HCT116 (cell line): ENCODE measurements around the gene TGFBR3. TPM values are rescaled to one million over a fixed set of nuclear protein-coding genes. Genes with fewer than 3 reads are reported as not detected.

Experiments
- ATAC-seq: fragments of 200-7000 bp; cut with Tn5 transposase; 2 replicates; pipeline ENCODE4 v1.9.1; 2020; ENCODE audit warnings: mild to moderate bottlenecking, moderate library complexity
- BruUV-seq: library from RNA; stranded (reverse); fragments of 400-500 nt; replicated peaks from 2 replicates; lab custom pipeline; 2021; lab: Mats Ljungman, UMichigan
- CTCF ChIA-PET: fragments of 300-600 bp; sonication (Branson Sonifier 250); formaldehyde crosslinking; loops from one replicate; lab custom pipeline; 2021; ENCODE audit warnings: antibody characterized with exemption; lab: Charles Lee
- POLR2A ChIA-PET: fragments of 300-600, 350-600 bp; sonication (Branson Sonifier 250); formaldehyde crosslinking; loops from one replicate; lab custom pipeline; 2021; ENCODE audit warnings: antibody characterized with exemption; lab: Charles Lee
- RAD21 ChIA-PET, 2 experiments: fragments of 300-600 bp; sonication (Branson Sonifier 250); formaldehyde crosslinking; loops; one replicate each; lab custom pipeline; 2023; ENCODE audit warnings: low total read pairs in 2 of 2; ENCODE audit not compliant: uncharacterized antibody in 2 of 2, unreplicated experiment in 2 of 2, low non-redundant PET in 1 of 2; lab: Charles Lee
- DNase-seq: peaks from one replicate; pipeline ENCODE4 v3.0.0-alpha.2; 2010; ENCODE audit warnings: low read depth, low spot score
- H2AFZ ChIP-seq: fragments of 200-600 bp; shearing (Covaris generic), sonication (generic); 2 replicates; pipeline ENCODE4 v1.6.1; 2017; ENCODE audit warnings: low read depth, mixed run types, mixed read lengths, antibody characterized with exemption, low read length; ENCODE audit not compliant: poor library complexity, severe bottlenecking
- H3K27ac ChIP-seq: 2 replicates; pipeline ENCODE4 v1.5.1; 2012; ENCODE audit warnings: low read depth, low read length
- H3K27me3 ChIP-seq: fragments of 200-600 bp; sonication (generic); 2 replicates; pipeline ENCODE4 v1.6.1; 2016; ENCODE audit warnings: mixed run types, low read length, mixed read lengths; ENCODE audit not compliant: insufficient read depth
- H3K36me3 ChIP-seq, 2 experiments: fragments of 200-500 bp in 1 of 2; fragments of 200-600 bp in 1 of 2; sonication (Bioruptor generic) in 1 of 2; sonication (generic) in 1 of 2; 2 replicates each; pipeline versions ENCODE4 v1.5.1 to v1.6.1; 2014 to 2016; ENCODE audit warnings: low read length in 2 of 2, inconsistent platforms in 1 of 2, mixed read lengths in 1 of 2, mixed run types in 1 of 2; ENCODE audit not compliant: insufficient read depth in 2 of 2, control insufficient read depth in 1 of 2
- H3K4me1 ChIP-seq, 2 experiments: fragments of 200-600 bp in 1 of 2; sonication (generic) in 1 of 2; 2 replicates each; pipeline versions ENCODE4 v1.5.1 to v1.6.1; 2012 to 2017; ENCODE audit warnings: low read length in 2 of 2, inconsistent platforms in 1 of 2, mild to moderate bottlenecking in 1 of 2, mixed read lengths in 1 of 2, mixed run types in 1 of 2, moderate library complexity in 1 of 2; ENCODE audit not compliant: insufficient read depth in 2 of 2, control insufficient read depth in 1 of 2
- H3K4me2 ChIP-seq: fragments of 200-600 bp; sonication (generic); 2 replicates; pipeline ENCODE4 v1.6.1; 2017; ENCODE audit warnings: mixed run types, low read length, mixed read lengths
- H3K4me3 ChIP-seq, 2 experiments: fragments of 200-600 bp in 1 of 2; sonication (generic) in 1 of 2; replicated peaks in 1 of 2; 2 replicates each; pipeline ENCODE4 v1.5.1; 2011 to 2016; ENCODE audit warnings: low read length in 2 of 2, control low read depth in 1 of 2, low read depth in 1 of 2, mild to moderate bottlenecking in 1 of 2, mixed read lengths in 1 of 2, mixed run types in 1 of 2
- H3K79me2 ChIP-seq: fragments of 200-600 bp; sonication (generic); 2 replicates; pipeline ENCODE4 v1.6.1; 2017; ENCODE audit warnings: mild to moderate bottlenecking, mixed run types, low read length, moderate library complexity, mixed read lengths; ENCODE audit not compliant: insufficient read depth
- H3K9ac ChIP-seq: fragments of 200-600 bp; sonication (generic); 2 replicates; pipeline ENCODE4 v1.6.1; 2016; ENCODE audit warnings: low read length, mixed read lengths
- H3K9me2 ChIP-seq: fragments of 200-600 bp; sonication (generic), shearing (Covaris generic); 2 replicates; pipeline ENCODE4 v1.6.1; 2017; ENCODE audit warnings: mixed run types, mild to moderate bottlenecking, moderate library complexity; ENCODE audit not compliant: insufficient read depth
- H3K9me3 ChIP-seq, 2 experiments: fragments of 200-500 bp in 1 of 2; fragments of 200-600 bp in 1 of 2; sonication (Bioruptor generic) in 1 of 2; sonication (generic) in 1 of 2; 2 replicates each; pipeline ENCODE4 v1.6.1; 2014 to 2017; ENCODE audit warnings: low read length in 2 of 2, mixed read lengths in 2 of 2, inconsistent platforms in 1 of 2, low read depth in 1 of 2, mild to moderate bottlenecking in 1 of 2, mixed run types in 1 of 2, moderate library complexity in 1 of 2; ENCODE audit not compliant: control insufficient read depth in 1 of 2, insufficient read depth in 1 of 2
- H4K20me1 ChIP-seq: fragments of 200-600 bp; sonication (generic), shearing (Covaris generic); 2 replicates; pipeline ENCODE4 v1.6.1; 2017; ENCODE audit warnings: mixed run types, mild to moderate bottlenecking, moderate library complexity; ENCODE audit not compliant: insufficient read depth
- EGR1 ChIP-seq: IDR thresholded peaks from 2 replicates; pipeline ENCODE4 v1.6.1; 2012; ENCODE audit warnings: low read depth
- EZH2phosphoT487 ChIP-seq: fragments of 200-600 bp; IDR thresholded peaks from 2 replicates; pipeline ENCODE4 v1.6.1; 2018; ENCODE audit warnings: antibody characterized with exemption, borderline replicate concordance
- FOSL1 ChIP-seq: IDR thresholded peaks from 2 replicates; pipeline ENCODE4 v1.6.1; 2012; ENCODE audit warnings: low read depth
- RAD21 ChIP-seq: IDR thresholded peaks from 2 replicates; pipeline ENCODE4 v1.6.1; 2012; ENCODE audit warnings: low read depth, mild to moderate bottlenecking
- SRF ChIP-seq: IDR thresholded peaks from 2 replicates; pipeline ENCODE4 v1.6.1; 2012; ENCODE audit warnings: low read depth
- TCF7L2 ChIP-seq: IDR thresholded peaks from 2 replicates; pipeline ENCODE4 v1.7.0; 2011; ENCODE audit warnings: borderline replicate concordance, inconsistent platforms; ENCODE audit not compliant: insufficient read depth, insufficient read length; ENCODE audit errors: extremely low read depth
- ZNF274 ChIP-seq: fragments of 200-500 bp; sonication (Bioruptor generic); IDR thresholded peaks from 2 replicates; pipeline ENCODE4 v1.6.1; 2014; ENCODE audit warnings: mild to moderate bottlenecking, low read depth, low read length, inconsistent platforms
- intact Hi-C: fragments of 100-400 bp; cut with micrococcal nuclease; formaldehyde crosslinking; loops from 2 replicates; pipeline ENCODE4 v1.10.0; 2022
- total RNA-seq: library from RNA; stranded (reverse); gene quantifications from one replicate; pipeline ENCODE4 v1.2.1, GENCODE V29; 2021; ENCODE audit not compliant: unreplicated experiment

Gene TGFBR3
- total RNA-seq, 1 experiment from 2014 or later: 7.1 TPM

GRCh38 chr1:91672601-91673161 is 213.3 kb downstream of the TGFBR3 start:
- no peaks in the 10 kb centered on the region for H3K79me2 ChIP-seq
- no peak overlapping the region for H3K9ac ChIP-seq
- ATAC-seq: no peak
- no peaks in the 10 kb centered on the region for H3K4me1 ChIP-seq
- no peaks in the 10 kb centered on the region; the same call in 1 of the 2 replicates for H3K9me2 ChIP-seq
- H3K27me3 ChIP-seq: no peaks in the 10 kb centered on the region
- BruUV-seq: no TSS peak
- H2AFZ ChIP-seq: no peak overlapping the region
- intact Hi-C loops: no loop called here
- ChIA-PET CTCF (no interaction called here), RAD21 (no interaction called here), POLR2A (no interaction called here)
- H3K4me3 ChIP-seq: no peak overlapping the region
- H3K4me2 ChIP-seq: no peak overlapping the region
- H3K9me3 ChIP-seq: no peaks in the 10 kb centered on the region
- no peak for TF ChIP-seq RAD21
- no peak for TF ChIP-seq ZNF274
- H4K20me1 ChIP-seq: no peaks in the 10 kb centered on the region
- H3K27ac ChIP-seq: no peak overlapping the region
- no peaks in the 10 kb centered on the region for H3K36me3 ChIP-seq
- no peak for DNase-seq

DNA sequence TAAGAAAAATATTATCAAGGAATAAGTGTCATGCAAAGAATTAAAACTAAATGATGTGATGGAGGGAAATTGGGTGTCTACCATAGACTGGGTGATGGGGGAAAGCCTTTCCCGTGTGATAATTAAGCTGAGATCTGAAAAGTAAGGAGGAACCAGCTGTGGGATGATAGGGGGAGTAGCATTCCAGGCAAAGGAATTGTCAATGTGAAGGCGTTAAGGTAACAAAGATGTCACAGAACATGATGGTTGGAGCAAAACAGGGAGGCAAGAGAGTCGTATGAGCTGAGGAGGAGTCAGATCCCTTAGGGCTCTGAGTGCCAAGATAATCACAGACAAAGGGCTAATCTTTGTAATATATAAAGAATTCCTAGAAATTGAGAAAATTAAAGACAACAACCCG is 215.2 kb downstream of the TGFBR3 start:
- no peak overlapping the region for H2AFZ ChIP-seq
- H3K9me3 ChIP-seq: no peaks in the 10 kb centered on the region
- no peaks in the 10 kb centered on the region for H3K4me1 ChIP-seq
- ChIA-PET CTCF (no interaction called here), RAD21 (no interaction called here), POLR2A (no interaction called here)
- no peak overlapping the region for H3K27ac ChIP-seq
- BruUV-seq: no TSS peak
- H3K36me3 ChIP-seq: no peaks in the 10 kb centered on the region
- intact Hi-C loops: no loop called here
- no peak for ATAC-seq
- no peak for TF ChIP-seq TCF7L2
- TF ChIP-seq SRF: no peak
- no peak for TF ChIP-seq EZH2phosphoT487
- no peak for TF ChIP-seq EGR1
- TF ChIP-seq FOSL1: no peak
- TF ChIP-seq ZNF274: no peak
- no peak overlapping the region for H3K9ac ChIP-seq
- no peak for DNase-seq
- H3K9me2 ChIP-seq: no peaks in the 10 kb centered on the region; the same call in 1 of the 2 replicates
- no peak overlapping the region for H3K4me2 ChIP-seq
- H3K79me2 ChIP-seq: no peaks in the 10 kb centered on the region
- H4K20me1 ChIP-seq: no peaks in the 10 kb centered on the region
- no peaks in the 10 kb centered on the region for H3K27me3 ChIP-seq
- no peak overlapping the region for H3K4me3 ChIP-seq
